ENCODE results near the gene MYO18A.
"Not testable (repeated sequence)": the region's sequence is repeated elsewhere in the genome, so short reads cannot be mapped to it uniquely, and the experiment has no call there.

Gene MYO18A

DNA sequence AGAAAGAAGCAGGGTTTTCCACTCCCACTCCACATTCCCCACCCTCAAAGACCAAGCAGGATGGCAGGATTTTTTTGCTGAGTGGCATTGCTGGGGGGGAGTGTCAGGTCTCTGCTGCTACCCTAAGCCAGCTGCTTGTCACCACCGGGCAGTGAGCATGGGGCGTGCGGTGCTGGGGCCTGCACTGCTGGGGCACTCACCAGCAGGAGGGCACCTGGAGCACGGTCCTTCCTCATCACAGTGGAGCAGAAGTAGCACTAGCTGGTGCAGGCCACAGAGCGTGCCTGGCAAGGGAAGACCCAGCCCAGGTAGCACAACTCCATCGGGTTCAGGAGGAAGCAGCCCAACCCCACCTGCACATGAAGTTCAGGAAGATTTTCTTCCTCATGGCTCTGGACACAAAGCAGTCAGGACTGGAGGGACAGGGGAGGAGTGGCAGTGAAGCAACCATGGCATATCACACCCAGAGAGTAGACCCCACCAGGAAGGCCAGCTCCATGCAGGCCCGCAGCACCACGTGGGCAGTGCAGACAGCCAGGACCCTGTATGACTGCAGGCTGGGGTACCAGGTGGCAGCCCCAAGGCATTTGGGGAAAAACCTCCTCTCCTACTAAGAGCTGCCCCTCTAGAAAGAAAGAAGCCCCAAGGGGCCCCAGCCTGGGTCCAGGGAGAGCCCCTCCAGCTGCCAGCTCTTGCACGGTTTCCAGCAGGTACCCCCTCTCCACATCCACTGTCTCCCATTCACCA is 16.7 kb upstream of the MYO18A start:
- DNase-seq (ENCODE audit: low spot score): no peak

- DNase-seq (ENCODE audit: low spot score): peak; percentile 64
Measured at GRCh38 chr17:29195465-29196081, 15.4 kb upstream of the MYO18A start.

DNA sequence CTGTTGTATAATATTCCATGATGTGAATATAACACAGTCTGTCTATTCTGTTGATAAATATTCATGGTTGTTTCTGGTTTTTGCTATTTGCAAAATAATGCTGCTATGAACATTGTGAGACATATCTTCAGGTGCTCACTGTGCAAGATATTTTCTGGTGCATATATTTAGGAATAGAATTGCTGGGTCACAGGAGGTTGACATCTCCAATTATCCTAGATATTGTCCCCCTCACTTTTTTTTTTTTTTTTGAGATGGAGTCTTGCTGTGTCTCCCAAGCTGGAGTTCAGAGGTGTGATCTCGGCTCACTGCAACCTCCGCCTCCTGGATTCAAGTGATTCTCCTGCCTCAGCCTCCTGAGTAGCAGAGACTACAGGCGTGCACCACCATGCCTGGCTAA is 14.5 kb upstream of the MYO18A start:
- DNase-seq (ENCODE audit: low spot score): no peak

DNA sequence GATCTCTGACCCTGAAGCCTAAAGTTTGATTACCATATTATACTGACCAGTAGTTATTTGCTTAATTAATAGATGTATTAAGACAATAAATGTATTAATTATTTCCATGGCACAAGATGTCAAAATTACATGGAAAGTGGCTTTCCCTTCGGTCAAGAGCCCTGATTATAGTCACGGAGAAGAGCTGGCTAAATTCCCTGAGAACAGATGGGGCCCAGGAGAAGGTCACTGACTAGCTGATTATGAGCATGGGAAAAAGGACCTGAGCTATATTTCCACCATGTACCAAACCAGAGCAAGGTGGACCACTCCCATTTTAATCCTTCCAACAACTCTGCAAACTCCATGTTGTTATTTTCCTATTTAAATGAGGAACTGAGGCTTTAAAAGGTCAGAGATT is 12.9 kb upstream of the MYO18A start:
- DNase-seq (ENCODE audit: low spot score): no peak

DNA sequence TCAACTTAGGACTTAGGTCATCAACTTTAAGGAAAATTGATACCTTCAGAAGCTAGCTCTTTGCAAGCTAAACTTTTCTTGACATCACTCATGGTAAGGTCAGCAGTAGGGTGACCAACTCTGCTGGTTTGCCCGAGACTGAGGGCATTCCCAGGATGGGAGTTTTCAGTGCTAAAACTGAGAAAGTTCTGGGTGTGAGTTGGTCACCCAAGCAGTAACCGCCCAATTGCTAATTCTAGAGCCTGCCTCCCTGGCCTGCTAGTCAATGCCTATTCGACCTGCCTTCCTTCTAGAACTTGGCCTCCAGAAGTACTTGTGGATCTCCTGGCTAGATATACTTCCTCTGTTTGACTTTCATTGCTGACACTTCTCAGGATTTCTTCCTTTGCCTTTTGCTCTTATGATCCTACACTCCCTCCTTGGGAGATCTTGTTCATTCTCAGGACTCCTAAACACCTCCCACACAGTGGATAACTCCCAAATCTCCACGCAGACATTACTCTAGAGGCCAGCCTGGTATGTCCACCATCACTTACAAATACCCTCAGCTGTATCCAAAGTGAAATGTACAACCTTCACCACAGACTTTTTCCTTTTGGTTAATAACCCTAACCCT is 10.5 kb upstream of the MYO18A start:
- DNase-seq (ENCODE audit: low spot score): no peak

DNA sequence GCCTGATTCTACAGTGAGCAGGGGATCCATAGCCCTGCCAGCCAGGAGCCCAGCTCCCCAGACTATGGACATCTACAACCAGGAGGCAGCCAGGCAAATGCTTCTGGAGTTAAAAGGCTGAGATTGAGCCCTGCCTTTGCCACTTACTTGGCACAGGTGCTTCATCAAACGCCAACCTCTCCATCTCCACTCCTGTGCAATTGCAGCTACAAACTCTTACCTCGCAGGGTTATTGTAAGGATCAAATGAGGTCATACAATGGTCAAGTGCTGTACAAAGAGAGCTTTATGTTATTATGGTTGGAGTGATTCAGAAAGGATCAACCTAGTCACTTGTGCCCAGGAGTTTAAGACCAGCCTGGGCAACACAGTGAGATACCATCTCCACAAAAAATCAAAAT is 9.8 kb upstream of the MYO18A start:
- DNase-seq (ENCODE audit: low spot score): no peak

DNA sequence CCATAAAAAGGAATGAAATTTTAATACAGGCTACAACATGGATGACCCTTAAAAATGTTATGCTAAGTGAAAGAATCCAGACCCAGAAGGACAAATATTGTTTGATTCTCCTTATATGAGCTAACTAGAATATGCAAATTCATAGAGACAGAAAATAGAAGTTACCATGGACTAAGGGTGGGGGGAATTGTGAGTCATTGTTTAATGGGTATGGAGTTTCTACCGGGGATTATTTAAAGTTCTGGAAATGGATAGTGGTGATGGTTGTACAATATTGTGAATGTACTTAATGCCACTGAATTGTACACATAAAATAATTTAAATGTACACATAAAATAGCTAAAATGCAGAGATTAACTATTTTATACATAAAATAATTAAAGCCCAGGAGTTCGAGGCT is 9.2 kb upstream of the MYO18A start:
- no peak for DNase-seq (ENCODE audit: low spot score)

GRCh38 chr17:29181226-29181625 is 1.0 kb upstream of the MYO18A start:
- DNase-seq (ENCODE audit: low spot score): no peak

DNA sequence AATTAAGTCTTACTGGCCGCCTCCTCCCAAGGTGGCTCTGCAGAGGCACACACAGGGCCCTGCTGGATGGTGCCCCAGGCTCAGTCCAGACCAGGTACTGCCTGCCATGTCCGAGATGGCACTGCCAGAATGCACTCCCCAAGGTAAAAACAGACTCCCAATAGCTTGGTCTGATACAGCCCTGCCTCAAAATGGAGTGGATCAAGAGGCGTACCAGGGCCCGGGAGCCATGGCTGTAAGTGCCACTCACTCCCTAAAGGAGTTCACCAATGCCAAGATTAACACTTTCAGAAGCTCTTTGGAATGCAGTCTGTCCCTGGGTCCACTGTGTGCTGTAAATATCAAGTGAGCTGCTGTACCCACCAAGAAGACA is 576 bp upstream of the MYO18A start:
- no peak for DNase-seq (ENCODE audit: low spot score)

GRCh38 chr17:29179232-29180033 is 765 bp downstream of the MYO18A start:
- DNase-seq (ENCODE audit: low spot score): peak; percentile 32

- peak; percentile 53 for DNase-seq (ENCODE audit: low spot score)
Measured at GRCh38 chr17:29178750-29179231, 1.4 kb downstream of the MYO18A start.

- no peak for DNase-seq (ENCODE audit: low spot score)
Measured at GRCh38 chr17:29177871-29178749, 2.1 kb downstream of the MYO18A start.

GRCh38 chr17:29177541-29177870 is 2.7 kb downstream of the MYO18A start:
- DNase-seq (ENCODE audit: low spot score): no peak

DNA sequence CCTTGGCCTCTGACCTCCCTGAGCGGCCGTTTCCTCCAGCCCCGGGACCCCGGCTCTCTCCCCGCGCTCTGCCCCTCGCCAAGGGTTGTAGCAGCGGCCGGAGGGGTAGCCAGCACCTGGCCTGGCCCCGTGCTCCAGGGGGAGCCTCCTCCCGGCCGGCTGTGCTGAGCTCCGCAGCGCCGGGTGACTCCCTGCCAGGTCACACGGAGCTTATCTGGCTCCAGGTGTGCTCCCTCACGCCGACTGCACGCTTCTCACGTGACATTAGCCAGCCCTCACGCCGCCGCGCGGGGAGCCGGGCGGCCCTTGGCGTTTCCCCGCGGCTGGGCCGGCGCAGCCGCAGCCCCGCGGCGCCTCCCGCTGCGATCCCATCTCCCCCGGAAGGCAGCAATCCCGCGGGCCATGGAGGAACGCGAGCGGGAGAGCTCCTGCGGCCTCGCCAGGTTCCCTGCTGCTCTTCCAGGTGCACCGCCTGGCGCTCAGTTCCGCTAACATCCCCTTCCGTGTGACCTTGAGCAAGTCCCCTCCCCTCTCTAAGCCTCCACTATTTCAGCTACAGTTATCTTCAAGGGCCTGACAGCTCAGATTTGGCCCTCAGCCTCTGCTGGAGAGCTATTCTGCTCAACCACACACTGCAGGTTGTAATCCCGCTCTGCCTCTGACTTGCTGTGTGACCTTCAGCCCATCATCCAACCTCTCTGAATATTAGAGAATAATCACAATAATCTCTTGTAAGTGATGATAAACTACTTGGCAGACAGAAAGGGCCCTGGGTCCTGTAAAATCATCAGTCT is 3.4 kb downstream of the MYO18A start:
- DNase-seq (ENCODE audit: low spot score): no peak

DNA sequence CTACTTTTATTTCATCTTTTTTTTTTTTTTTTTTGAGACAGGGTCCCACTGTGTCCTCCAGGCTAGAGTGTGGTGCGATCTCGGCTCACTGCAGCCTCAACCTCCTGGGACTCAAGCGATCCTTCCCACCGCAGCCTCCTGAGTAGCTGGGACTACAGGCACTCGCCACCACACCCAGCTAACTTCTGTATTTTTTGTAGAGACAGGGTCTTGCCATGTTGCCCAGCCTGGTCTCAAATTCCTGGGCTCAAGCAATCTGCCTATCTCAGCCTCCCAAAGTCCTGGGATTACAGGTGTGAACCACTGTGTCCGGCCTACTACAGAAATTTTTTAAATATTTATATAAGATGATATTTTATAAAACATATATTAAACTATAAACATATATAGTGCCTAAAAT is 4.8 kb downstream of the MYO18A start:
- DNase-seq (ENCODE audit: low spot score): no peak

DNA sequence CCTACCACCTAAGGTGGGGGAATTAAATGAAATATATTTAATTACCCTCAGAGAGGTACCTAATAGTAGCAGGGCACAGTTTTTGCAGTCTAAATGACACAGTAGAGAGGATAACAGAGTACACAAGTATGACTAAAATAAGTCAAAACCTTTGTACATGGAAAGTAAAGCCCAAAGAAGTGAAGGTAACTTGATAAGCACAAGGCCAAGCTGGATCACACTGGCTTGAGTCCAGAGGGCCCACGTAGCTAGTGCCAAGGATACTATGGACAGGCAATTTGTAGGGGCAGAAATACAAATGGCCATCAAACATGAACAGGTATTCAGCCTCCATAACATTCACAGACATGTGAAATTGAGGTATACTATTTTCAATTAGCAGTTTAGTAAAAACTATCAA is 7.6 kb downstream of the MYO18A start:
- no peak for DNase-seq (ENCODE audit: low spot score)

- DNase-seq (ENCODE audit: low spot score): no peak
Measured at GRCh38 chr17:29170682-29171081, 9.5 kb downstream of the MYO18A start.

- DNase-seq (ENCODE audit: low spot score): no peak
Measured at GRCh38 chr17:29169806-29170591, 10.2 kb downstream of the MYO18A start.

DNA sequence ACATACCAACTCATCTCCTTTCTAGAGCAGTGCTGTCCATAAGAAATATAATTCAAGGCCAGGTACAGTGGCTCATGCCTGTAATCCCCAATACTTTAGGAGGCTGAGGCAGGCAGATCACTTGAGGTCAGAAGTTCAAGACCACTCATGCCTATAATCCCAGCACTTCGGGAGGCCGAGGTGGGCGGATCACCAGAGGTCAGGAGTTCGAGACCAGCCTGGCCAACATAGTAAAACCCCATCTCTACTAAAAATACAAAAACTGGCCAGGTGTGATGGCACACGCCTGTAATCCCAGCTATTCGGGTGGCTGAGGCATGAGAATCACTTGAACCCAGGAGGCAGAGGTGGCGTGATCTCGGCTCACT is 11.5 kb downstream of the MYO18A start:
- not testable (repeated sequence) for DNase-seq (ENCODE audit: low spot score)
